ENCODE data around the gene SCYGR7.
"Not testable (repeated sequence)": the region's sequence is repeated elsewhere in the genome, so short reads cannot be mapped to it uniquely, and the experiment has no call there.

Gene SCYGR7

GRCh38 chr2:227728035-227728434 is at the start of gene SCYGR7:
TSS of gene SCYGR7 (plus strand) at chr2:227728335. CDS start at chr2:227728335, 0 bp downstream.
- DNase-seq (ENCODE audit: low read depth in 1 of 2, low spot score in 1 of 2): no peak

DNA sequence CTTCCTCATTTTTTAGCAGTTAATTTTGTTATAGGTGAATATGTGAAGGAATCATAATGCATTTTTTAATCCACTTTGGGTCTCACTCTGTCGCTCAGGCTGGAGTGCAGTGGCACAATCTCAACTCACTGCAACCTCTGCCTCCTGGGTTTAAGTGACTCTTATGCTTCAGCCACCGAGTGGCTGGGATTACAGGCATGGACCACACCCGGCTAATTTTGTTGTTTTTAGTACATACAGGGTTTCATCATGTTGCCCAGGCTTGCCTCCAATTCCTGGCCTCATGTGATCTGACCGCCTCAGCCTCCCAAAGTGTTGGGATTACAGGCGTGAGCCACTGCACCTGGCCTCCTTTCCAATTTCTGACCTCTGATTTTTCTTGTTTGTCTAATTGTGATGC is 43.9 kb upstream of the SCYGR7 start:
- DNase-seq (ENCODE audit: low read depth in 1 of 2, low spot score in 1 of 2): no peak

DNA sequence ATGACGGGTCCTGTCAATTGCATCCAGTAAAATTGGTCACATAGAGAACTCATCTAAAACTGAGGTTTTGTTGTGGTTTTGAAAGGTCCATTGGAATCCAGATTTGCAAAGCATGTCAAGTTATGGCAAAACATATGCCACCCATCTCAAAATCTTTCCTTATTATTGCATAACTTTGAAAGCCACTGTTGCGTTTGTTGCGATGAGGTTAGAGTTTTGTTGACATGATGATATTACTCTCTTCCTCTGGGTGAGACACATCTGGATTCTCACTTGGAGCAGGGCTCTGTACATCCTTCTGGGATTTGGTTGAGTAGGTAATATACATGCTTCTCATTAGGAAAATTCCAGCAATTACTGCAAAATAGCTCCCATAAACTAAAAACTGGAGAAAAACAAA is 40.9 kb upstream of the SCYGR7 start:
- DNase-seq (ENCODE audit: low read depth in 1 of 2, low spot score in 1 of 2): no peak

GRCh38 chr2:227696990-227697679 is 31.0 kb upstream of the SCYGR7 start:
- no peak for DNase-seq (ENCODE audit: low read depth in 1 of 2, low spot score in 1 of 2)

- no peak for DNase-seq (ENCODE audit: low read depth in 1 of 2, low spot score in 1 of 2)
Observed at GRCh38 chr2:227701556-227701955, 26.6 kb upstream of the SCYGR7 start.

DNA sequence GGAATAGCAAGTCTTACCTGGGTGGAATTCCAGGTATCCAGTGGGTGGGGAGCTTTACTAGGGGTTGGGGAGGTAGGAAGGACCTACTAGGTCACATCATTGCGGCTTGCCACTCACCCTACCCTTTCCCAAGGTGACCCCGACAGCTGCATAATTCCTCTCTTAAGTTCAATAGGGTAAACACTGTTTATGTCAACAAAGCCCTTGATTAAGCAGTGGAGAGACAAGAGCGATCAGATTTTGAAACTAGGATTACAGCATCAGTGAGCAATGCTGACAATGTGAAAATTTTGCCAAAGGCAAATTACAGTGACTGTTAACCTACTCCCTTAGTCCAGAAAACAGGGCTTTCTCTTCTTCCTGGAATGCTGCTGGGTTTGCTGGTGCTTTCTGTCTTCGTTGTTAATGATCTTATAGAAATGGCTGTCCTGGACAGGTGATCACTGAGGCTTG is 24.8 kb upstream of the SCYGR7 start:
- DNase-seq (ENCODE audit: low read depth in 1 of 2, low spot score in 1 of 2): no peak

GRCh38 chr2:227703961-227704360 is 24.2 kb upstream of the SCYGR7 start:
- DNase-seq (ENCODE audit: low read depth in 1 of 2, low spot score in 1 of 2): no peak

DNA sequence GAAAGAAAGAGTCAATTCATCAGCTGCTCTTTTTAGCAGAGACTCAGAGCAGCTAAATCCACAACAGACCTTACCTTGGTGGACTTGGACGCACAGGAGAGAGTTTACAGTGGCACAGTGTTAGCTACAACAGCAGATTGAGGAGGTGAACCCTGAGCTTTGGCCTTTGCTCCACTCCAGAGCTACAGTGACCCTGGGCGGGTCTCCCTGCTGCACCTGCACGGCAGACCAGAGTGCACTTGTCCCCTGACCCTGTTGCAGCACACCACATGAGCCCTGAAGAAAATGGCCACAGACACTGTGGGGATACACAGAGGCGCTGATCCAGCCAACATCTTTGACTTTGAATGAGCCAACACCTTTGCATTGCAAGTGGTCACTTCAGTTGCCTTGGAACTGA is 21.3 kb upstream of the SCYGR7 start:
- no peak for DNase-seq (ENCODE audit: low read depth in 1 of 2, low spot score in 1 of 2)

DNA sequence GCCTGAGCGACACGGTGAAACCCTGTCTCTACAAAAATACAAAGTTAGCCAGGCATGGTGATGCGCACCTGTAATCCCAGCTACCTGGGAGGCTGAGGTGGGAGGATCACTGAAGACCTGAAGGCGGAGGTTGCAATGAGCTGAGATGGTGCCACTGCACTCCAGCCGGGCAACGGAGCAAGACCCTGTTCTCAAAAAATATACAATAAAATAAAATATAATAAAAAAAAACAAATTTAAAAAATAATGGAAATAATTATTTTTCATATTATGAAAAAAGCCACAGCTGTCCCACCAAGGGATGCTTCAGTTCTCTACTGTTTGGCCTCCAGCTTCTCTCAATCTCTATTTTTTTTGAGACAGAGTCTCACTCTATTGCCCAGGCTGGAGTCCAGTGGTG is 20.7 kb upstream of the SCYGR7 start:
- DNase-seq (ENCODE audit: low read depth in 1 of 2, low spot score in 1 of 2): no peak

DNA sequence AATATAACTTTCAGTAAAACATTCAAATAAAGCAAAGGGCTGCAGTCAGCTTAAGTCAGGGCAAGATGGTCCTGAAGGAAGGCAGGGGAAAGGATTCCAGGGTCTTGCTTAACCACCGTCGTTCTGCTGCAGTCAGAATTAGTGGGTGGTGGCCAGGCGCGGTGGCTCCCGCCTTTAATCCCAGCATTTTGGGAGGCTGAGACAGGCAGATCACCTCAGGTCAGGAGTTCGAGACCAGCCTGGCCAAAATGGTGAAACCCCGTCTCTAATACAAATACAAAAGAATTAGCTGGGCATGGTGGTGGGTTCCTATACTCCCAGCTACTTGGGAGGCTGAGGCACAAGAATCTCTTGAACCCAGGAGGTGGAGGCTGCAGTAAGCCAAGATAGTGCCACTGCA is 17.1 kb upstream of the SCYGR7 start:
- no peak for DNase-seq (ENCODE audit: low read depth in 1 of 2, low spot score in 1 of 2)

GRCh38 chr2:227713291-227713690 is 14.8 kb upstream of the SCYGR7 start:
- no peak for DNase-seq (ENCODE audit: low read depth in 1 of 2, low spot score in 1 of 2)

- DNase-seq (ENCODE audit: low read depth in 1 of 2, low spot score in 1 of 2): no peak
Observed at GRCh38 chr2:227716501-227716900, 11.6 kb upstream of the SCYGR7 start.

- DNase-seq (ENCODE audit: low read depth in 1 of 2, low spot score in 1 of 2): no peak
Observed at GRCh38 chr2:227717687-227718567, 10.2 kb upstream of the SCYGR7 start, which contains the start of gene SLC19A3. TSS of gene SLC19A3 (minus strand) at chr2:227718028. CDS start at chr2:227702318, 15,710 bp downstream.

- no peak for DNase-seq (ENCODE audit: low read depth in 1 of 2, low spot score in 1 of 2)
Observed at GRCh38 chr2:227719641-227720040, 8.5 kb upstream of the SCYGR7 start.

DNA sequence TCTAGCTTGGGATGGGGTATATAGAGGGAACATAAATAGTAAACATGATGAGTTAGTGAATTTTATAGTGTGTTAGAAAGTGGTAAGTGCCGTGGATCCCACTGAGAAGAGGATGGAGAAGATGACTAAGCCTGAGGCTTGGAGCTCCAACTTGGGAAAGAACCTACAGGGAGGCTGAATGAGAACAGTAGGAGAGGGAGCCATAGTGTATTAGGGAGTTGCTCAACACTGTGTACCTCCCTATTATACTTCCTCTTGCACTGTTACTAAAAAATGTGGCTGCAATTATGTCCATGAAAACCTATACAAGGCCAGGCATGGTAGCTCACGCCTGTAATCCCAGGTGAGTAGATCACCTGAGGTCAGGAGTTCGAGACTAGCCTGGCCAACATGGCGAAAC is 7.5 kb upstream of the SCYGR7 start:
- DNase-seq (ENCODE audit: low read depth in 1 of 2, low spot score in 1 of 2): no peak

GRCh38 chr2:227722821-227723220 is 5.3 kb upstream of the SCYGR7 start:
- DNase-seq (ENCODE audit: low read depth in 1 of 2, low spot score in 1 of 2): not testable (repeated sequence)

DNA sequence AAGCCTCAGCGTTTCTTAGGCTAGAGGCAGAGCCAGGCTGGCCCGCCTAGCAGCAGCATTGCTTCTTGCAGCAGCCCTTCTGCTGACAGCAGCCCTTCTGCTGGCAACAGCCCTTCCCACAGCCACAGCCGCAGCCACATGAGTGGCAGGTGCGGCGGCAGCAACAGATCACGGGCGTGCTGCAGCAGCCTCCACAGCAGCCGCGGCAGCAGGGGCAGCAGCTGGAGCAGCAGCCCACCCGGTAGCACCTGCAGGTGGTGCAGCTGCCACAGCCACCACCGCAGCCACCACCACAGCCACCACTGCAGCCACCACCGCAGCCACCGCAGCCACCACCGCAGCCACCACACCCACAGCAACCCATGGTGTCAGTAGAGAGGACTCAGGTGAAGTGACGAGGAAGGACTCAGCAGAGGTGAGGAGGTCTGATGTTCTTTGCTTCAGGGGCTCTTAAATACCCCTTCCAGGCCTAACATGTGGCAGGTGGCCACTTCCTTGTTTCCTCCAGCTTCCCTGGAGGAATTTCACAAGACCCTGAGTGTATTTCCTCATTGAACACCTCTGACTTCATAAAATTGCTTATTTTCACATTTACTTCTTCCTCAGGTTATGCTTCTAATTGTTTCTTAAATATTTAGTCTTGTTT is 3.6 kb upstream of the SCYGR7 start, which contains the start of gene SCYGR6:
SCYGR6 (minus strand) TSS at position 364 of the 646 bp plus-strand sequence; CDS start at position 364, 0 bp downstream.
- no peak for DNase-seq (ENCODE audit: low read depth in 1 of 2, low spot score in 1 of 2)

DNA sequence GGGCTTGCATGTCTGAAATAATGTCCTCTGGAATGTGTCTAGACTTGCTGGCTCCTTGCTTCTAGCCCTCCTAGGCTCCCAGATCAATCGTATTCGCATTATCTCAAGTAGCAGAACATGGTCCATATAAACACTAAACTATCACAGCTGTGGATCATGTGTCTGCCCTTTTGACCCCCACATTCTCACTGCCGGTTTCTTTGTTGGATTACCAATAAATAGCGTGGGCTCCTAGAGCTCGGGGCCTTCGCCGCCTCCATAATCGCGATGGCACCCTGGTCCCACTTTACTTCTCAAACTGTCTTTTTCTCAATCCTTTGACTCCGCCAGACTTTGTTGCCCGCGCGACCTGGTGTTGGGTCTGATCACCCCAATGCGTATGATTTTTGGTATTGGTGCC is 11.2 kb downstream of the SCYGR7 start:
- DNase-seq (ENCODE audit: low read depth in 1 of 2, low spot score in 1 of 2): no peak

- DNase-seq (ENCODE audit: low read depth in 1 of 2, low spot score in 1 of 2): not testable (repeated sequence)
Observed at GRCh38 chr2:227740705-227741104, 12.6 kb downstream of the SCYGR7 start.

GRCh38 chr2:227745594-227745993 is 17.5 kb downstream of the SCYGR7 start, which contains the start of gene SCYGR8:
TSS of gene SCYGR8 (plus strand) at chr2:227745894. CDS start at chr2:227745894, 0 bp downstream.
- DNase-seq (ENCODE audit: low read depth in 1 of 2, low spot score in 1 of 2): no peak

GRCh38 chr2:227748079-227748478 is 19.9 kb downstream of the SCYGR7 start:
- DNase-seq (ENCODE audit: low read depth in 1 of 2, low spot score in 1 of 2): no peak
